Osteocyte (in vitro differentiated cells): Measurements from ENCODE around the gene KREMEN2. TPM values are rescaled to one million over a fixed set of nuclear protein-coding genes. Genes with fewer than 3 reads are reported as not detected.

Source experiments
- DNase-seq: peaks from one replicate; pipeline ENCODE4 v3.0.0; 2021; ENCODE audit warnings: mixed read lengths; ENCODE audit not compliant: unreplicated experiment; ENCODE audit errors: extremely low spot score
- H3K27ac Mint-ChIP-seq: one replicate; pipeline ENCODE4 v1.8.0; 2021; ENCODE audit warnings: mild to moderate bottlenecking, mixed read lengths; ENCODE audit not compliant: unreplicated experiment
- H3K27me3 Mint-ChIP-seq: one replicate; pipeline ENCODE4 v1.8.0; 2021; ENCODE audit warnings: mixed read lengths; ENCODE audit not compliant: unreplicated experiment
- H3K36me3 Mint-ChIP-seq: one replicate; pipeline ENCODE4 v1.8.0; 2021; ENCODE audit warnings: mixed read lengths; ENCODE audit not compliant: unreplicated experiment
- H3K4me1 Mint-ChIP-seq: one replicate; pipeline ENCODE4 v1.8.0; 2021; ENCODE audit warnings: mixed read lengths; ENCODE audit not compliant: unreplicated experiment
- H3K4me3 Mint-ChIP-seq: one replicate; pipeline ENCODE4 v1.8.0; 2021; ENCODE audit warnings: mild to moderate bottlenecking, moderate library complexity, mixed read lengths; ENCODE audit not compliant: unreplicated experiment
- H3K9me3 Mint-ChIP-seq: one replicate; pipeline ENCODE4 v1.8.0; 2021; ENCODE audit warnings: mixed read lengths; ENCODE audit not compliant: unreplicated experiment
- CTCF ChIP-seq: fragments of 200-600 bp; sonication (generic); IDR thresholded peaks from 2 replicates; pipeline ENCODE4 v1.5.0; 2021; ENCODE audit warnings: antibody characterized with exemption, mild to moderate bottlenecking, moderate library complexity
- total RNA-seq: library from RNA; stranded (reverse); gene quantifications from 2 replicates; pipeline ENCODE4 v1.2.1, GENCODE V29; 2021

The KREMEN2 gene
- total RNA-seq, 1 donor from 2014 or later, result not detected

DNA sequence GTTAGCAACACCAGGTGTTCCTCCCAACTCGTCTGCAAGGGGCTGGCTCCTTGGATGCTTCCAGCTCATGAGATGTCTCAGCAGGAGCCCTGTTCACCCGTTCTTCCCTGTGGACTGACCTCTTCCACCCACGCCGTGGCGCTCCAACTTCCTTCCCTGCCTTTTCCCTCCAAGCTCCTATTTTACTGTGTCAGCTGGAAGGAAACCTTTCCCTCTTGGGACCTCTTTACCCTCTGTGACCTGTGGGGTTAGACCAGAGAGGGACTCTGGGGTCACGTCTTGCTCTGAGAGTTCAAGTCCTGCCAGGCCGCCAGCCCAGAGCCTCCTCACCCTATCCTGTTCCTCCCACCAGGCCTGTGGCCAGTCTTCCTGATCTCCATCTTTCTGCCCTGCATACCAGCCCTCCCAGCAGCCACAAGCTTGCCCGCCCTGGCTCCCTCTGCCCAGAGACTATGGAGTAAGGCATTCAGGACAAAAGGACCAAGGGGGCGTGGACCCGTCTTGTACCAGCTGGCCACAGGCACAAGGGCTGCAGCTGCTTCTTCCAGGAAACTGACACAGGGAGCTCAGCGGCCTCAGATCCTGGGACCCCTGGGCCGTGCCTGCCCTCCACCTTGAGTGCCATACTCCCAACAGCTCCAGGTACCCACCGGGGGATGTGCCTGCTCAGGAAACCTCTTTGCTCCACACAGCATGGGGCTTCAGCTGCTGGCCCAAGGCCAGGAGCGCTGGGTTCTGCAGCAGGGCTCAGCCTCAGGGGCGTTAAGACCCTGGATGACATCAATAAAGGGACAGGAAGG lies 8.1 kb downstream of the KREMEN2 start:
- TF ChIP-seq CTCF, result no peak
- H3K27me3 Mint-ChIP-seq, result no peaks in the 10 kb centered on the region
- H3K4me1 Mint-ChIP-seq, result peaks cover 16% of the 10 kb centered on the region
- H3K36me3 Mint-ChIP-seq, result no peaks in the 10 kb centered on the region
- no peaks in the 10 kb centered on the region for H3K9me3 Mint-ChIP-seq
- H3K27ac Mint-ChIP-seq, result no peak overlapping the region
- H3K4me3 Mint-ChIP-seq, result no peak overlapping the region
- no peak for DNase-seq

GRCh38 chr16:2973093-2973492 lies 9.0 kb downstream of the KREMEN2 start:
- Mint-ChIP-seq H3K9me3 (no peaks in the 10 kb centered on the region), H3K27me3 (no peaks in the 10 kb centered on the region), H3K27ac (no peak overlapping the region), H3K36me3 (no peaks in the 10 kb centered on the region), H3K4me3 (no peak overlapping the region), H3K4me1 (peaks cover 16% of the 10 kb centered on the region)
- DNase-seq, result no peak
- TF ChIP-seq CTCF, result no peak

- Mint-ChIP-seq H3K4me3 (no peak overlapping the region), H3K27me3 (no peaks in the 10 kb centered on the region)
Observed at GRCh38 chr16:2973605-2974318, 9.7 kb downstream of the KREMEN2 start.

GRCh38 chr16:2974319-2975056 lies 10.4 kb downstream of the KREMEN2 start:
- H3K4me1 Mint-ChIP-seq, result peaks cover 13% of the 10 kb centered on the region
- H3K27me3 Mint-ChIP-seq, result no peaks in the 10 kb centered on the region
- no peaks in the 10 kb centered on the region for H3K36me3 Mint-ChIP-seq
- H3K4me3 Mint-ChIP-seq, result no peak overlapping the region
- H3K9me3 Mint-ChIP-seq, result no peaks in the 10 kb centered on the region
- DNase-seq, result no peak
- H3K27ac Mint-ChIP-seq, result no peak overlapping the region
- no peak for TF ChIP-seq CTCF

More at GRCh38 chr16:2973605-2974318, 9.7 kb downstream of the KREMEN2 start:
- Mint-ChIP-seq H3K9me3 (no peaks in the 10 kb centered on the region), H3K4me1 (peaks cover 11% of the 10 kb centered on the region), H3K27ac (no peak overlapping the region), H3K36me3 (no peaks in the 10 kb centered on the region)
- no peak for DNase-seq
- no peak for TF ChIP-seq CTCF
